ENCODE results near the gene CC2D1B.
"Not testable (repeated sequence)": the region's sequence is repeated elsewhere in the genome, so short reads cannot be mapped to it uniquely, and the experiment has no call there.

CC2D1B gene, protein sequence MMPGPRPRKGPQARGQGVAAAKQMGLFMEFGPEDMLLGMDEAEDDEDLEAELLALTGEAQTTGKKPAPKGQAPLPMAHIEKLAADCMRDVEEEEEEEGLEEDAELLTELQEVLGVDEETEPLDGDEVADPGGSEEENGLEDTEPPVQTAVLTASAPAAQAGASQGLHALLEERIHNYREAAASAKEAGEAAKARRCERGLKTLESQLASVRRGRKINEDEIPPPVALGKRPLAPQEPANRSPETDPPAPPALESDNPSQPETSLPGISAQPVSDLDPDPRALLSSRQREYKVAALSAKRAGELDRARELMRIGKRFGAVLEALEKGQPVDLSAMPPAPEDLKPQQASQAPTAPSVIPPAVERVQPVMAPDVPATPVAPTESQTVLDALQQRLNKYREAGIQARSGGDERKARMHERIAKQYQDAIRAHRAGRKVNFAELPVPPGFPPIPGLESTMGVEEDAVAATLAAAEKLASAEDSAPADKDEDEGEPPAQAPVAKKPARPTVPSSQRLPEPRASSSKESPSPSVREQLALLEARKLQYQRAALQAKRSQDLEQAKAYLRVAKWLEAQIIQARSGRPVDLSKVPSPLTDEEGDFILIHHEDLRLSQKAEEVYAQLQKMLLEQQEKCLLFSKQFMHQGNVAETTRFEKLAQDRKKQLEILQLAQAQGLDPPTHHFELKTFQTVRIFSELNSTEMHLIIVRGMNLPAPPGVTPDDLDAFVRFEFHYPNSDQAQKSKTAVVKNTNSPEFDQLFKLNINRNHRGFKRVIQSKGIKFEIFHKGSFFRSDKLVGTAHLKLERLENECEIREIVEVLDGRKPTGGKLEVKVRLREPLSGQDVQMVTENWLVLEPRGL
- long read RNA-seq, donor 1, partial matches to known transcripts = 0 of 3 reads
- long read RNA-seq, donor 1, other reads (novel, unspliced or antisense) = 0 of 3 reads
- long read RNA-seq, donor 2 = 0 reads
- long read RNA-seq, donor 3 = 0 reads
- long read RNA-seq, donor 4, partial matches to known transcripts = 0 of 1 reads
- long read RNA-seq, donor 4, other reads (novel, unspliced or antisense) = 0 of 1 reads
- long read RNA-seq, donor 5, partial matches to known transcripts = 10 of 13 reads
- long read RNA-seq, donor 5, other reads (novel, unspliced or antisense) = 0 of 13 reads
- long read RNA-seq, donor 6 = 0 reads
- long read RNA-seq, donor 7 = 0 reads
- long read RNA-seq, donor 8 = 0 reads

DNA sequence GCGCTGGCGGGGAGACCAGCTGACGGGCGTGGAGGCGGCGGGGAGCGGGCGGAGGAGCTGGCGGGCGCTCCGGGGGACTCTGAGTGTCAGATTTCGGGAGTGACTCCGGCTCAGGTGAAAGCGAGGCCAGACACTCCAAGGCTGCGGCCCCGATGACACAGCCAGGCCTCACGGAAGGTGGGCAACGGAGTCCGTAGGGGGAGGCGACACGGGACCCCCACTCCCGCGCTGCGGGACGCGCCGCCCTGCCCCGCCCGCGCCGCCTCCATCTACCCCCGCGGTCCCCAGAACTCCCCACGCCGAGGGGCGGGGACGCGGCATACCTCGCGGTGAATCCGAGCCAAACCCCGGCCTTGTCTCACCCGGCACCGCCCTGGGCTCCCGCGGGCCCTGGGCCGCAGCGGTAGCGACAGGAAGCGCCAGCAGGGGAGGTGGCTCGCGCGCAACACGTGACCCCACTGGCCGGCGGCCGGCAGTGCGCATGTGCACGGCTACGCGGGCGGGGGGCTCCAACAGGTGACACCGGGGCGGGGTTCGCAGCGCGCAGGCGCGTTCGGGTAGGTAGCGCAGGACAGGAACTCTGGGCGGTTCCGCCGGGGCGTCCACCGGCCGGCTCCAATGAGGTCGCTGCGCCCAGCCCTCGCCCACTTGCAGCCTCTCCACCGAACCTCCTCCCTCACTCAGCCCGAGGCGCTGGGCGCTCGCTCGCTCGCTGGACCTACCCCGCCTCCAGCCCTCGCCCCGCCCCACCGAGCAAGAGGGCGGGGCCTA is at the start of gene CC2D1B:
CC2D1B (minus strand) TSS at position 460 of the 771 bp plus-strand sequence. CDS start 1,585 bp downstream, outside the sequence.
- DNase-seq = peak; percentile 97

DNA sequence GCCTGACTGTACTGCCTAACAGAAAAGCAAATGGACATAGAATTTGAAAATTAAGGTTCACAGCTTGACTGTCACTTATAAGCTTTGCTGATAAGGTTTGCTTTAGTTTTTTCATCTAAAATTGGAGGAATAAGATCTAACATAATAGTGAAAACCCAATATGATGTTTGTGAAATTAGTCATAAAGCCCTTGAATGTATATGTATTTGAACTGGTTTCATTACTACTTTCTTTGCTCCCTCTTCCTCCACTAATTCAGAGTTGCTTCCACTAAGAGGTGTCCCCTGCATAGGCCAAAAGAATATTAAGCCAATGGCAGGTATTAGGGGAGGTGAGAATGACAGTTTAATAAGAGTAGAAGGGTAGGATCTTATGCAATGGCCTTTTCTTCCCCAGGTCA is 48.9 kb upstream of the CC2D1B start:
- DNase-seq = no peak

DNA sequence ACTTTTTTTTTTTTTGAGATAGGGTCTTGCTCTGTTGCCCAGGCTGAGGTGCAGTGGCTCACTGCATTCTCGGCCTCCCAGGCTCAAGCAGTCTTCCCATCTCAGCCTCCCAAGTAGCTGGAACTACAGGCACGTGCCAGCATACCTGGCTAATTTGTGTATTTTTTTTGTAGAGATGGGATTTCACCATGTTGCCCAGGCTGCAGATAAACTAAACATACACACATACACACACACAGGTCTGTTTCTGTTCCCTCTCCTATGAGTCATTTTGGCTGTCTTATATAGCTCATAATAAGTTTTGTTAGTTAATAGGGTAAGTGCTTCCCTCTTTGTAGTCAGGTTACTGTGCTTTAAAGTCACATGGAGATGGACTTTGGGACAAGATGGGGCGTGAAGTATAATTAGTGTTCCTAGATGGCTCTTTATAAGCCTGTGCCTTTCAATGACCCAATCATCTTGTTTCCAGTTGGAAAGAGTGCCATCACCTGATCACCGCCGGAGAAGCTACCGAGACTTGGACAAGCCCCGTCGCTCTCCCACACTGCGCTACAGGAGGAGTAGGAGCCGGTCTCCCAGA is 47.5 kb upstream of the CC2D1B start:
- no peak for DNase-seq

DNA sequence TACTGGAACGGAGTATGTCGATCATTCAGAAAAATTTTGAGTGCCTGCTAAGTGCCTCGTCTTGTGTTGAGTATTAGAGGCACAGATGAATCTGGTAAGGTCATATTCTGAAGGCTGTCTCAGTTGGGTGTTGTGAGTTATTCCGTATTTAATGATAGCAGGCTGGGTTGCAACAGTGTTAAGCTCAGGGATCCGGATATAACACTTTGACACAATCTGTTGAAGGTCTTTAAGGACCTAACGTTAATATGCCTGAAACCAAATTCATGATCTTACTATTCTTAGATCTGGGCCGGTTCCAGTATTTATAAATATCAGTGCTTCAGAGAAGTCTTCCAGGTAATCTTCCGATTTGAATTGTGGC is 39.0 kb upstream of the CC2D1B start:
- no peak for DNase-seq

DNA sequence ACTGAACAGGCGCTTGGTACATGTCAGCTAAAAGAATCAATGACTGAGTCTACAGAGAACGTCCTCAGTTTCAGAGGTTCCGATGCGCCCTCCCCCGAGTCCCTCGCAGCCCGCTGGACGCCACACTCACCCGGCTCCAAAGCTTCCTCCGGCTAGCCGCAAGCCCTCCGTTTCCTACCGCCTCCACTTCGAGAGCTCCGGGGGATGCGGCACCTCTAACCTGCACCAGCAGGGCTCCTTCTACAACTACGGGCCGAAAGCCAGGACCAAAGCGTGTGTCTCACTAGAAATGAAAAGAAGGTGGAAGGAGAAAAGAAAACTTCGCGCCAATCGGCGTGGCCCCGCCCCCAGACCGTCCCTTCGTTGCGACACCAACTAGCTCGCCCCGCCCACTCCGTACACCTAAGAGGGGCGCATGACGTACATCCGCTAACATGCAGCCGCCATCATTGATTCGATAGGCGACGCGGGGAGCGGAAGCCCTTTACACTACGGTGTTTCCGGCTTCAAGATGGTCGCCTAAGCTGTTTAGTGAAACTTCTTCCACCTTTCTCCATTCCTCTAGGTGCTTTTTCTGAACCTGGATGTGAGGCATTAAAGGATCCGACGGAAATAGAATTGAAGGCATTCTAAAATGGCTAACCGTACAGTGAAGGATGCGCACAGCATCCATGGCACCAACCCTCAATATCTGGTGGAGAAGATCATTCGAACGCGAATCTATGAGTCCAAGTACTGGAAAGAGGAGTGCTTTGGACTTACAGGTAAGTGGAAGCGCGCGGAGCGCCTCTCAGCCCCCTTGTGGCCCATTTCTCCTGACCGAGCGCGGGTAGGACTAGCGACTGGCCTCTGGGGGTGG is 38.3 kb upstream of the CC2D1B start, which contains the start of the genes ORC1 and PRPF38A:
ORC1 (minus strand) TSS at position 308 of the 859 bp plus-strand sequence. CDS start 2,200 bp downstream, outside the sequence.
PRPF38A (plus strand) TSS at position 487 of the 859 bp plus-strand sequence; CDS start at position 635, 148 bp downstream.
- peak; percentile 89 for DNase-seq

DNA sequence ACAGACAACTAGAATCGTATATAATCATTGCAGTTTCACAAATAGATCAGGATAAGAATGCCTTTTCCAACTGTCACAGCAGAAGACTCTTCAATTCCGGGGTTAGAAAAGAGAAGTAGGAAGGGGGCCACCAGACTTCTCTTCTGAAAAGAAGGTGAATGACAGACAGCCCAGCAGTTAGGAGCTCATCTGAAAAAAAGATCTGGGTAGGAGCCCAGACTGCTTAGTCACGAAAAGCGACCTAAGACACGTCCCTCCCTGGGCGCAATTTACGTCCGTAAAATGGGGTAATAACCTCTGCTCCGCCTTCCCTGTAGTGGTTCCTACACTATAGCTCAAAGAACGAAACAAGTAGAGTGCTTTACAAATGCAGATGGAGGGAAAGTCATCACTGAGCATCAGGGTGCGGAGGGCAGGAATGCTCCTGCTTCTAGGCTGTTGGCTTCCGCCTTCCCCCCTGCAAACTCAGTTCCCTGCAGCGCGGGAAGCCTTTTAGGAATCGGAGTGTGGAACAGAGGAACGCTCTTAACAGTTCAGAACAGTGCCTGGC is 37.6 kb upstream of the CC2D1B start:
- DNase-seq = no peak

DNA sequence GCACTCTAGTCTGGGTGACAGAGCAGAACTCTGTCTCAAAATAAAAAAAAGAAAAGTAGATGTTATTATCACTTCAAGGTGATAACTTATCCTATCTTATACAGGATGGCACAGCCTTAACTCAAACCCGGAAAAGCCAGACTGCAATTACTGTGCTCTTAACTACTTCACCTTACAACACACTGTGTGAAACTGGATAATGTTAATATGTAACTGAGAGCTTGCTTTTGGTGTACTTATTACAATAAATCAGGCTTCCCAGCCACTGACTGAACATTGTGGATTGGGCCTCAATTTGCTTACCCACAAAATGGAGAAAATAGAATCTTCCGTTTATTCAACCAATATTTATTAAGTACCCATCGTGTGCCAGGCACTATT is 36.8 kb upstream of the CC2D1B start:
- no peak for DNase-seq

DNA sequence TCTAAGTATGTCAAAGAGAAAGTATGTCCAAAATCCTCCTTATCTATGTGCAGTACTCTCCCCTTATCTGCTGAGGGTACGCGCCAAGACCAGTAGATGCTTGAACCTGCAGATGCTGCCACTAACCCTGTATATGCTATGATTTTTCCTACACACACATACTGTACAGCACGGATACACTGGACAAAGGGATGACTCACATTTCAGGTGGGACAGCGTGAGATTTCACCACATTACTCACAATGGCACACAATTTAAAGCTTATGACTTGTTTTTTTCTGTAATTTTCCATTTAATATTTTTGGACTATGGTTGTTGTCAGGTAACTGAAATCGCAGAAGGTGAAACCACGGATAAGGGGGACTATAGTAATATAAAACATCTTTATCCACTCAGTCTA is 34.1 kb upstream of the CC2D1B start:
- DNase-seq = no peak

DNA sequence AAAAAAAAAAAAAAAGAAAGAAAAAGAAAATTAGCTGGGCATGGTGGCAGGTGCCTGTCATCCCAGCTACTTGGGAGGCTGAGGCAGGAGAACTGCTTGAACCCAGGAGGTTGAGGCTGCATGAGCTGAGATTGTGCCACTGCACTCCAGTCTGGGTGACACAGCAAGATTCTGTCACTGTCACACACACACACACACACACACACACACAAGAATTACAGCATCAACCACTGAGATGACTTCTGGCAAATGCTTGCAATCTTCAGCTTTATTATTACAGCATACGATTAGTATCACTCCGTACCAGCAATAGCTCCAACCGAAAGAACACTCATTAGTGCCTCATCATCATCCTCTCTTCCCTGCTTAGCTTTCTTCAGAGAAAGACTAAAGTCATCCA is 33.6 kb upstream of the CC2D1B start:
- no peak for DNase-seq

DNA sequence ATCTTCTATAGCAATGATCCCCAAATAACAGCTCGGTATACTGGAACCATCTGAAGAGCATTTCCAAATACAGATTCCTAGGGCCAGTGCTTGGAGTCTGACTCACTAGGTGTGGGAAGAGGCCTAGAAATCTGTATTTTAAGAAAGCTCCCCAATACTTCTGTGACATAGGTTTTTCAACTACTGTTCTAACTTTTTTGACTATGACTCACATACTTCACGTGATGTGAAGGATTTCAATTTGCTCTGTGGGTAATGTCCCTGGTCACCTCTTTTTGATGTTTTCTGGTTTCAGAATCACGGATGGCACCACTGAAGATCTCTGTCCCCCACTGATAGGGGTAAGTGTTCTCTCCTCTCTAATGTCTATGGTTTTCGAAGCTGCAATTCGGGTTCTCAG is 27.2 kb upstream of the CC2D1B start:
- DNase-seq = no peak

DNA sequence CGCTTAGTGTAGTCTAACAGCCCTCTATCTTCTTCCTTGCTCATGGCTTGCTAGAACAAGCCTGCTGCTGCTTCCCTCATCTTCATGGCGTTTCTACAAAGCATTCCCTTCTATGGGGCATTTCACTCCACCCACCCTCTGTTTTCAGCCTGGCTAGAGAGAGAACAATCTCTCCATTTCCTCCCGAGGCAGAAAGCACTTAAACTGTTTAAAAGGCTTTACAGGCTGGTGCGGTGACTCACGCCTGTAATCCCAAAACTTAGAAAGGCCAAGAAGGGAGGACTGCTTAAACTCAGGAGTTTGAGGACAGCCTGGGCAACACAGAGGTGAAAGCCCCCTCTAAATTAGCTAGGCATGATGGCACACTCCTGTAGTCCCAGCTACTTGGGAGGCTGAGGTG is 20.5 kb upstream of the CC2D1B start:
- no peak for DNase-seq

DNA sequence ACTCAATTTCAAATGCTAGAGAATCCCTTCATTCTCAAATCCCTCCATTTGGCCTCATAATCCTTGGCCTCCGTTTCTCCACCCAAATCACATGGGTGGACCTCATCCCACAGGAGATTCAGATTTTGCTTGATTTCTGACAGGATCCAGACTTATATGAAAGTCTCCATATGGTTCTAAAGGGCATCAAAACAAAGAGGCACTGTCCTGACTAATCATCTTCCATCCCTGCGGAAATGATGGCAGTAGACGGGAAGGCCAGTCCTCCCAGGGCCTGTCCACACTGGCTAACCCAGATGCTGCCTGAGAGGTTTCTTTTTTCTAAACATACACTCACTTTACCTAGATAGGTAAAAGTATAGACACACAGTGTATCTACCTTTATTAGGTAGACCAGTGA is 19.4 kb upstream of the CC2D1B start:
- no peak for DNase-seq

DNA sequence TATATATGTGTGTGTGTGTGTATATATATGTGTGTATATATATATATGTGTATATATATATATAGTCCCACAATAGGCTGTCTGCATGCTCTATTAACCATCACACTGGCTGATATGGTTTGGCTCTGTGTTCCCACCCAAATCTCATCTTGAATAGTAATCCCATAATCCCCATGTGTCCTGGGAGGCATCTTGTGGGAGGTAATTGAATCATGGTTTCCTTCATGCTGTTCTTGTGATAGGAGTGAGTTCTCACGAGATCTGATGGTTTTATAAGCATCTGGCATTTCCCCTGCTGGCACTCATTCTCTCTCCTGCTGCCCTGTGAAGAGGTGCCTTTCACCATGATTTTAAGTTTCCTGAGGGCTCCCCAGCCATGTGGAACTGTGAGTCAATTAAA is 3.8 kb upstream of the CC2D1B start:
- DNase-seq = not testable (repeated sequence)

DNA sequence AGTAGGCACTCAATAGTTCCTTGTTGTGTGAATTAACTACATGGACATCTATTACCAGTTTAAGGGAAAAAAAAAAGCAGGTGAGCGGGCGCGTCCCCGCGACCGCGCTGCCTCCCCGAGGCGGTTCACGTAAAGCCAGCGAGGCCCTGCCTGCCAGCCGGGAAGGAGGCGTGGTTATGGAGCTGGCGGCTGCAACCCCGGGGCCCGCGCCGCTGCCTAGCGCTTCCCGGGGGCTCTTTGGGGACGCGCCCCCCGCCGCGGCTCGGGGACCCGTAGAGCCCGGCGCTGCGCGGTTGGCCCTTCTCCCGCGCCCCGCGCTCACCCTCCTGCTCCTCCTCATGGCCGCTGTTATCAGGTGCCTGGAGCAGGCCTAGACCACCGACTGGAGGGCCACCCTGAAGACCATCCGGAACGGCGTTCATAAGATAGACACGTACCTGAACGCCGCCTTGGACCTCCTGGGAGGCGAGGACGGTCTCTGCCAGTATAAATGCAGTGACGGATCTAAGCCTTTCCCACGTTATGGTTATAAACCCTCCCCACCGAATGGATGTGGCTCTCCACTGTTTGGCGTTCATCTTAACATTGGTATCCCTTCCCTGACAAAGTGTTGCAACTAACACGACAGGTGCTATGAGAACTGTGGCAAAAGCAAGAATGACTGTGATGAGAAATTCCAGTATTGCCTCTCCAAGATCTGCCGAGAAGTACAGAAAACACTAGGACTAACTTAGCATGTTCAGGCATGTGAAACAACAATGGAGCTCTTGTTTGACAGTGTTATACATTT is 2.6 kb upstream of the CC2D1B start:
- DNase-seq = peak; percentile 84

DNA sequence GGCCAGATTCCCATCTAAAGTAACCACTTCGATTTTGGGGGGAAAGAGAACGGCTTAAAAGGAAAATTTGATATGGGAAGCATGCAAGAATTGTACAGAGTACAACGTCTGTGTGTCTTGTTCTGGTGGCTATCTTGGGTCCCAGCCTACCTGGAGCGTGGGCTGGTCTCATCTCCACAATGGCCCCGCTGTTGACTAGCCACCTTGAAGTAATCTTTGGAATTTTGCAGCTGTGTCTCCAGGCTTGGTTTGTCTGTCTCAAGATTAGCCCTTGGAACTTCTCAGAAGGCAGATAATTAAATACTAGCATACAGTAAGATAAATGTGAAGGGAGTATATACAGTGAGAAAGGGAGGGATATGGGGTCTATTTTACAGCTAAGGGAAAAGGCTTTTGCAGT is 1.3 kb upstream of the CC2D1B start:
- no peak for DNase-seq

DNA sequence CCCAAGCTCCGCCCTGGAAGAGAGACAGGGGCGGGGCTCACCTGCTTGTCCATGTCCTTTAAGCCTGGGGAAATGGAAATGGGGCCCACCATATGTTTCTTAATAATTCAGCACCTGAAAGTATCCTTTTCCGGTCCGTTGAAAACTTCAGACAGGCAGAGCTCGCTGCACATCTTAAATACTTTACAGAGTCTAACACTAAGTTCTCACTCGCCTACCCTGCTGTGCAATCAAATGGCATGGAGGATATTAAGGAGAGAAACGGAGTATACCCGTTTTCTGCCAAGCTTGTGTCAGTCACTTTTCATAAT is 467 bp upstream of the CC2D1B start:
- DNase-seq = no peak

DNA sequence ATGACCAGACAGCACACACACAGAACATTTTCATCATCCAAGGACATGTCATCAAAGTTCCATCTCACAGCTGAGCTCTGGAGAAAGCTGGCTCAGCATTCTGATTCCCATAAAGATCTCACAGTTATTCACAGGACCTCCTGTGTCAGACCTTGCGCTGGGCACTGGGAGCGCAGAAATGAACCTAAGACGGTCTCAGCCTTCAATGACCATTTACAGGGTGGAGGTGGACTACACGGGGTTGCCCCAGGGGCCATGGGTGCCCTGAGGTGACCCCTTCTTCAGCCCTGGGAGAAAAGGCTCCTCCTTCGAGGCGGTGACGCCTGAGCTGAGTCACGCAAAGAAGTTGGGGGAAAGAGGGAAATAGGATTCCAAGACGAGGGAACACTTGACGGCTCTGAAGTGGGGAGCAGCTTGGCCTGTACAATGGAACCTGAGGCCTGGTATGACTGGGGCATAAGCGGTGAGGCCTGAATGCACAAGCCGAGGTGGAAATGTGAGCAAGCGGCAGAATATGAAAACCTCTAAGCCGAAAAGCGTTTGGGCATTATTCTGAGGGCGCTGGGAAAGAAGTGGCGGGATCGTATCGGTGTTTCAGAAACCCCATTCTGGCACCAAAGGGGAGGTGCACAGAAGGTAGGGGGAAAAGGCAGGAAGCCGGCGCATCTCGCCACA is 797 bp downstream of the CC2D1B start:
- no peak for DNase-seq

DNA sequence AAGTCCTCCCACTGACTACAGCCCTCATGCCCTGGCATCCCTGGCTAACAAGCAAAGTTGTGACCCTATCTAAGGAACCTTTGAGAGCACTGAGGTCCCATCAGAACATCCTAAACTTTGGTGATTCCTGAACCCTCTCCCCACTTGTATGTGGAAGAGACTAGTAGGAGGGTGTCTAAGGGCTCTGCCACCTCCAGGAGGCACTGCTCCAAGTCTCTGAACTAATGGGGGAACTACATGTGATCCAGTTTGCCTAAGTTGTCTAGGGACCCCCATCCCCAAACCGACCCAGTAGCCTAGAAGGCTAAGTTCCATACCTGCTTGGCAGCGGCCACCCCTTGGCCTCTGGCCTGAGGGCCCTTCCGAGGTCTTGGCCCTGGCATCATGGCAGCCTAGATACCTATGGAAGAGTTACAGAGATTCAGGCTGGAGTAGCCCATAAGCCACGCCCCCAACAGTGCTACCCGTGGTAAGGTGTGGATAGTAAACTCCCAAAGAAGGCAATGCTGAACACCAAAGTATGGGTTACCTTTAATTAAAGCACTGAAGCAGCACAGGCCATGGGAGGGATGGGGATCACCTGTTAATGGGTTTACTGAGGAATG is 1.7 kb downstream of the CC2D1B start:
- DNase-seq = no peak
